ENCODE results near the gene UGP2. TPM values are rescaled to one million over a fixed set of nuclear protein-coding genes. Genes with fewer than 3 reads are reported as not detected.

The UGP2 gene
- total and polyA plus RNA-seq, 2 of the 8 experiments (the other 6 are each of a cell fraction or from before 2014, with no cell fraction given): 278 to 956 TPM

DNA sequence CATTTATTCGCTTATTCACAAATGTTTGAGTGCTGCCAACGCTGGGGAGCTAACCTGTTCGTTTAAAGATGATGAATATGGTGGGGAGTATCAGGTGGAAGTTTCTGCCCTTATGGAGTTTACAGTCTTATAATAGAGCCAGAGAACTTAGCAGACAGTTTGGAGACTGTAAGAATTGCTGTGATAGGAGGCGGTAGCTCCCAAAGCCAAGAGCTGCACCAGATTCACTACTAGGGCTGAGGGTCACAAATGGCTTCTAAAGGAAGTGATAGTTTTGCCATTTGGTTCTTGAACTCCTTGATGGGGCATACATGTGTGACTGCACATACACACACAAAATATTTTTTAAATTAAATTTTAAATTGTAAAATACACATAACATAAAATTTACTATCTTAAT lies 29.0 kb downstream of the UGP2 start:
- Histone ChIP-seq H2AK5ac (ENCODE audit: low read depth, low read length) (no peak overlapping the region), H2BK20ac (ENCODE audit: low read length) (no peak overlapping the region), H2BK5ac (ENCODE audit: low read depth, low read length) (no peak overlapping the region), H2BK12ac (ENCODE audit: low read depth, low read length) (no peak overlapping the region), H4K5ac (ENCODE audit: insufficient read length, low read depth, low read length) (no peak overlapping the region), H3K27ac (ENCODE audit: low read depth, low read length) (no peak overlapping the region), H3K23me2 (ENCODE audit: low read depth, low read length) (no peaks in the 10 kb centered on the region), H3K79me2 (ENCODE audit: control insufficient read depth in 1 of 2, insufficient read depth in 2 of 2, low read length in 2 of 2) (peaks cover 18 to 98% of the 10 kb centered on the region in 2 experiments), H3K18ac (ENCODE audit: extremely low read depth, low read length) (no peak overlapping the region), H3K4me3 (ENCODE audit: extremely low read depth in 1 of 4, insufficient read depth in 2 of 4, low read depth in 3 of 4, low read length in 4 of 4) (no peak overlapping the region), H3K9ac (replicated peaks in 1 of 4; ENCODE audit: extremely low read depth in 1 of 4, low read depth in 3 of 4, low read length in 3 of 4) (no peak overlapping the region), H2BK15ac (ENCODE audit: low read length) (no peak overlapping the region), H3K56ac (replicated peaks; ENCODE audit: insufficient read length, low read depth, low read length) (no peak overlapping the region), H3K4me2 (ENCODE audit: insufficient read depth in 1 of 2, low read depth in 2 of 2, low read length in 2 of 2) (no peak overlapping the region), H3K36me3 (ENCODE audit: control insufficient read depth in 2 of 4, insufficient read depth in 4 of 4, low read length in 3 of 4) (peaks cover 10 to 95% (median 47%) of the 10 kb centered on the region in 4 experiments), H3K4ac (replicated peaks; ENCODE audit: insufficient read length, low read depth, low read length) (no peak overlapping the region), H2AFZ (ENCODE audit: low read length) (no peak overlapping the region), H2BK120ac (replicated peaks; ENCODE audit: low read depth, low read length) (no peak overlapping the region), H3K27me3 (replicated peaks in 1 of 4; ENCODE audit: control insufficient read depth in 3 of 4, extremely low read depth in 1 of 4, insufficient read depth in 3 of 4, low read length in 3 of 4) (no peaks in the 10 kb centered on the region), H3K79me1 (ENCODE audit: low read depth, low read length) (peaks cover 7% of the 10 kb centered on the region), H3K14ac (ENCODE audit: insufficient read length) (no peak overlapping the region), H4K91ac (replicated peaks; ENCODE audit: insufficient read length, low read length) (no peak overlapping the region), H3K4me1 (replicated peaks in 1 of 4; ENCODE audit: control insufficient read depth in 3 of 4, insufficient read depth in 4 of 4, low read length in 3 of 4) (peaks cover 0 to 10% (median 5%) of the 10 kb centered on the region in 4 experiments; a peak in 3 of 7 replicates), H3K9me3 (ENCODE audit: insufficient read depth in 2 of 2, low read depth in 1 of 2, low read length in 1 of 2) (no peaks in the 10 kb centered on the region), H4K20me1 (replicated peaks in 1 of 2; ENCODE audit: control insufficient read depth in 1 of 2, insufficient read depth in 2 of 2, low read length in 2 of 2) (peaks cover 35 to 44% of the 10 kb centered on the region in 2 experiments), H4K8ac (ENCODE audit: extremely low read depth, insufficient read depth, low read length) (no peak overlapping the region), H3K23ac (ENCODE audit: insufficient read length) (no peak overlapping the region)
- ChIA-PET CTCF (ENCODE audit: partially characterized antibody) (no interaction called here), POLR2A (ENCODE audit: partially characterized antibody) (interaction anchor here (0.6 to 4.9 kb wide), 4 partner anchors 9 to 116 kb away, joined by 3 to 22 read pairs (median 10); partner anchors contain the start of gene UGP2)
- no peak for TF ChIP-seq RXRA (IDR thresholded peaks at IDR 0.05; ENCODE audit: insufficient read depth, low read depth, low read length)
- no peak for TF ChIP-seq HDAC6 (IDR thresholded peaks at IDR 0.05; ENCODE audit: low read depth, low read length)
- no peak for TF ChIP-seq SP4 (IDR thresholded peaks at IDR 0.05; ENCODE audit: low read length)
- TF ChIP-seq PHF8 (conservative IDR thresholded peaks at IDR 0.05; ENCODE audit: low read depth, low read length): no peak
- DNase-seq (ENCODE audit: low read depth in 1 of 2, low spot score in 2 of 2) (no peak), FAIRE-seq (peak; percentile 39)
- 88% methylated on average over 4 of the region's 4 CpGs; no CpG with 5 or more reads in 1 of the 2 experiments for WGBS, 2 experiments (ENCODE audit: extremely low coverage in 1 of 2, insufficient coverage in 1 of 2, insufficient read length in 1 of 2, insufficient replicate concordance in 2 of 2, low coverage in 1 of 2, low lambda C conversion rate in 2 of 2, missing lambda C conversion rate in 1 of 2)

Data from H1 (cell line).